HEK293T (cell line): ENCODE measurements around the gene AXL.
"Not testable (repeated sequence)": the region's sequence is repeated elsewhere in the genome, so short reads cannot be mapped to it uniquely, and the experiment has no call there.

Experiments used
- CTCF ChIA-PET: fragments of 350-600 bp; formaldehyde crosslinking; extraction: SDS; loops from one replicate; lab custom pipeline; 2021; ENCODE audit warnings: antibody characterized with exemption, inconsistent platforms; lab: Yijun Ruan, JAX
- POLR2A ChIA-PET: fragments of 350-600 bp; formaldehyde crosslinking; extraction: SDS; loops from one replicate; lab custom pipeline; 2020; ENCODE audit warnings: antibody characterized with exemption, inconsistent platforms; lab: Yijun Ruan, JAX
- DNase-seq: peaks from one replicate; pipeline ENCODE4 v3.0.0; 2012; ENCODE audit warnings: mixed read lengths; ENCODE audit errors: extremely low spot score
- ARNT ChIP-seq: fragments of 450-650 bp; IDR thresholded peaks from 2 replicates; pipeline ENCODE4 v1.6.1; 2017; ENCODE audit warnings: mild to moderate bottlenecking
- BHLHE40 ChIP-seq: fragments of 450-650 bp; IDR thresholded peaks from 2 replicates; pipeline ENCODE4 v1.6.1; 2016; ENCODE audit warnings: mild to moderate bottlenecking, moderate library complexity, borderline replicate concordance
- CTBP1 ChIP-seq: fragments of 450-650 bp; IDR thresholded peaks from 2 replicates; pipeline ENCODE4 v1.6.1; 2016; ENCODE audit warnings: borderline replicate concordance
- ELF4 ChIP-seq: fragments of 450-650 bp; IDR thresholded peaks from 2 replicates; pipeline ENCODE4 v1.6.1; 2017; ENCODE audit warnings: antibody characterized with exemption
- FOXA1 ChIP-seq: fragments of 450-650 bp; IDR thresholded peaks from 2 replicates; pipeline ENCODE4 v1.6.1; 2016; ENCODE audit warnings: mild to moderate bottlenecking
- FOXK2 ChIP-seq: fragments of 450-650 bp; IDR thresholded peaks from 2 replicates; pipeline ENCODE4 v1.6.1; 2016; ENCODE audit warnings: mild to moderate bottlenecking
- FOXM1 ChIP-seq: fragments of 450-650 bp; IDR thresholded peaks from 2 replicates; pipeline ENCODE4 v1.6.1; 2017; ENCODE audit warnings: mild to moderate bottlenecking, borderline replicate concordance
- HDGF ChIP-seq: fragments of 450-650 bp; IDR thresholded peaks from 2 replicates; pipeline ENCODE4 v1.6.1; 2017; ENCODE audit warnings: antibody characterized with exemption, borderline replicate concordance
- L3MBTL2 ChIP-seq: fragments of 450-650 bp; conservative IDR thresholded peaks from 2 replicates; pipeline ENCODE4 v1.6.1; 2016; ENCODE audit warnings: mild to moderate bottlenecking
- LEF1 ChIP-seq: fragments of 450-650 bp; IDR thresholded peaks from 2 replicates; pipeline ENCODE4 v1.6.1; 2017; ENCODE audit warnings: mild to moderate bottlenecking, borderline replicate concordance
- NFRKB ChIP-seq: fragments of 450-650 bp; IDR thresholded peaks from 2 replicates; pipeline ENCODE4 v1.6.1; 2016; ENCODE audit warnings: mild to moderate bottlenecking, moderate library complexity
- SP1 ChIP-seq: fragments of 450-650 bp; IDR thresholded peaks from 2 replicates; pipeline ENCODE4 v1.6.1; 2017
- SUZ12 ChIP-seq: fragments of 450-650 bp; IDR thresholded peaks from 2 replicates; pipeline ENCODE4 v1.6.1; 2016; ENCODE audit warnings: mild to moderate bottlenecking
- TARDBP ChIP-seq: fragments of 450-650 bp; IDR thresholded peaks from 2 replicates; pipeline ENCODE4 v1.6.1; 2016
- ZNF384 ChIP-seq: fragments of 450-650 bp; IDR thresholded peaks from 2 replicates; pipeline ENCODE4 v1.6.1; 2016
- TF ChIP-seq, protein P1 (sequence below): fragments of 450-650 bp; IDR thresholded peaks from 2 replicates; pipeline ENCODE4 v1.6.1; 2016

AXL gene

DNA sequence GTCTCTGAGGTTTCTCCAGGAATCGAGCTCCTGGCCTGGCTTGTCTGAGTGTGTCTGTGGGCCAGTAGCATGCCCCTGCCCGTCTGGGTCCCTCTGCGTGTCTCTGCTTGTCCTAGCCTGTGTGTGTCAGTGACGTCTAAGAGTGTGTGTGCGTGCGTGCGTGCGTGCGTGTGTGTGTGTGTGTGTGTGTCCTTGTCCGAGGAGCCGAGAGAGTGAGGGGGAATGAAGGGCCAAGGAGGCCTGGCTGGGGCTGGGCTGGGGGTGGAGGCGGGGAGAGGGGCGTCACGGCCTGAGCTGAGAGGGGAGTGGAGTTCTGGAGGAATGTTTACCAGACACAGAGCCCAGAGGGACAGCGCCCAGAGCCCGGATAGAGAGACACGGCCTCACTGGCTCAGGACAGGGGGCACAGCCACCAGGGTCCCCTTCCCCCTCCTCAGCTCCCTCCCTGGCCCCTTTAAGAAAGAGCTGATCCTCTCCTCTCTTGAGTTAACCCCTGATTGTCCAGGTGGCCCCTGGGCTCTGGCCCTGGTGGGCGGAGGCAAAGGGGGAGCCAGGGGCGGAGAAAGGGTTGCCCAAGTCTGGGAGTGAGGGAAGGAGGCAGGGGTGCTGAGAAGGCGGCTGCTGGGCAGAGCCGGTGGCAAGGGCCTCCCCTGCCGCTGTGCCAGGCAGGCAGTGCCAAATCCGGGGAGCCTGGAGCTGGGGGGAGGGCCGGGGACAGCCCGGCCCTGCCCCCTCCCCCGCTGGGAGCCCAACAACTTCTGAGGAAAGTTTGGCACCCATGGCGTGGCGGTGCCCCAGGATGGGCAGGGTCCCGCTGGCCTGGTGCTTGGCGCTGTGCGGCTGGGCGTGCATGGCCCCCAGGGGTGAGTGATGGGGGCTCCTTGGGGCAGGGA lies at the start of gene AXL:
AXL (plus strand) TSS at position 609 of the 893 bp plus-strand sequence; CDS start at position 779, 170 bp downstream.
- ChIA-PET POLR2A (interaction anchor here (1.0 kb wide), 1 partner anchor 44 kb away, joined by 3 read pairs; no protein-coding TSS in a partner anchor), CTCF (interaction anchor here (1.0 kb wide), 1 partner anchor 14 kb away, joined by 5 read pairs; no protein-coding TSS in a partner anchor)
- no peak for TF ChIP-seq NFRKB
- no peak for TF ChIP-seq FOXA1
- no peak for TF ChIP-seq ZNF384
- TF ChIP-seq FOXK2: no peak
- no peak for TF ChIP-seq TARDBP
- no peak for TF ChIP-seq ELF4
- no peak for TF ChIP-seq BHLHE40
- no peak for TF ChIP-seq SUZ12
- no peak for TF ChIP-seq LEF1
- TF ChIP-seq L3MBTL2: no peak
- TF ChIP-seq ARNT: no peak
- TF ChIP-seq SP1: no peak

DNA sequence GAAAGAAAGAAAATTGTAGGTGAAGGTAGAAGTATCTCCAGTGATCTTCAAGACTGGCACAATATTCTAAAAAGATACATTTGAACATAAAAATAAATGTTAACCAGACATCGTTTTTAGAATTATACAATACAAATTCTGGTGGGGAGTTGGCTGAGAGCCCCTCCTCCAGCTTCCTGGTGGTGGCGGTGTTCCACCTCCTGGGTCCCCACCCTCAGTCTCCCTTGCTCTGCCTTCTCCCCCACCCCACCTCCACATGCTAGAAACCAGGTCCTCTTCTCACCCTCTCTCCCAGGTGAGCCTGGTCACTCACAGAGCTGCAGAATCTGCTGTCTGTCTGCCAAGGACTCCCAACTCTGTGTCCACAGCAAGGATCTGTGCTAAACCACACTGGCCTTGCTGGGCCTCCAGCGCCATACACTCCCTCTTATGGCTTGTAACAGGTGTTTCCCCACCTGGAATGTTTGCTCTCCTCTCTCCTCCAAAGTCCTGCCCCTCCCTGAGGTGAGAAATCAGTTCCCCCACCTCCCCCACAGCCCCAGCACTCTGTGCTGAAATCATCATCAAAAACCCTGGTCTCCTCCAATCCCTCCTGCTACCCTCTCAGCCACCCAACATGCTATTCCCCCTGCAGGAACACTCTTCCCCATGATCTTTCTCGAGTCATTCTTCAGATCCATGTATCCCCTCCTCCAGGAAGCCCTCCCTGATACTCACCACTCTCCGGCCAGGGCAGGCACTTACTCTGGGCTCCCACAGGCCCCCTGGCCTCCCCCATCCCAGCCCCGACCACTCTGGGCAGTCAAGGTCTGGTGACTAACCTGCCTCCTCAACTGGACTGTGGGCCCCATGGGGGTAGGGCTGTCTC lies 46.5 kb upstream of the AXL start:
- ChIA-PET POLR2A (interaction anchor here (1.5 kb wide), 1 partner anchor 91 kb away, joined by 4 read pairs; no protein-coding TSS in a partner anchor), CTCF (interaction anchor here (0.6 kb wide), 2 partner anchors 31 to 455 kb away, joined by 3 to 5 read pairs; no protein-coding TSS in a partner anchor)
- TF ChIP-seq SP1 (no peak), ELF4 (no peak), BHLHE40 (no peak), ZNF384 (no peak), SUZ12 (no peak), HDGF (no peak), NFRKB (no peak), FOXM1 (no peak), FOXA1 (no peak), CTBP1 (no peak), L3MBTL2 (no peak), TARDBP (no peak), ARNT (no peak), FOXK2 (no peak), LEF1 (no peak)
- TF ChIP-seq, protein P1, sequence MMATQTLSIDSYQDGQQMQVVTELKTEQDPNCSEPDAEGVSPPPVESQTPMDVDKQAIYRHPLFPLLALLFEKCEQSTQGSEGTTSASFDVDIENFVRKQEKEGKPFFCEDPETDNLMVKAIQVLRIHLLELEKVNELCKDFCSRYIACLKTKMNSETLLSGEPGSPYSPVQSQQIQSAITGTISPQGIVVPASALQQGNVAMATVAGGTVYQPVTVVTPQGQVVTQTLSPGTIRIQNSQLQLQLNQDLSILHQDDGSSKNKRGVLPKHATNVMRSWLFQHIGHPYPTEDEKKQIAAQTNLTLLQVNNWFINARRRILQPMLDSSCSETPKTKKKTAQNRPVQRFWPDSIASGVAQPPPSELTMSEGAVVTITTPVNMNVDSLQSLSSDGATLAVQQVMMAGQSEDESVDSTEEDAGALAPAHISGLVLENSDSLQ: no peak
- DNase-seq: no peak

More for the DNA sequence above, at the start of gene AXL:
- DNase-seq: no peak

DNA sequence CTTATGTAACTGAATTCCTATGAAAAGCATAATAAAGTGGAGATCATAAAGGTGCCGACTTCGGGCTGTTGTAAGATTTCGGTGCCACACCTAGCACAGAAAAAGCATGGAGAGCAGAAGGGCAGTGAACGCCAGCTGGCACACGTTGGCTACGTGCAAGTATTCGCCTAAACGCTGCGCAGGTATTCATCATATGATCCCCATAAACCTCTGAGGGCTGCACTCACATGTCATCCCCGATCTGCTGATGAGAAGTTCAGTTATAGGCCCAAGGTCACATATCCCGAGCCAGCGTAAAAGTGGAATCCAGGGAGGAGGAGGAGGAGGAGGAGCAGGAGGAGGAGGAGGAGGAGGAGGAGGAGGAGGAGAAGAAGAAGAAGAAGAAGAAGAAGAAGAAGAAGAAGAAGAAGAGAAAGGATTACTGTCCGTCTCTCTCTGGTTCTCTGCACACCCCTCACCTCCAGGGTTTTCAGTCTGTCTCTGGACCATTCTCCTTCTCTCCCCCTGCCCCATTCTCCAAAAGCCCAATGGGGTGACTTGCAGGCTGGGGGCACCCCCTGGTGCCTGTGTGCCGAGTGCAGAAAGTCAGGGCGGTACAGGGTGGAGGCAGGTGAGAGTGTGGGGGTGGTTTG lies 44.6 kb upstream of the AXL start:
- ChIA-PET POLR2A (interaction anchor here (1.5 kb wide), 1 partner anchor 89 kb away, joined by 4 read pairs; no protein-coding TSS in a partner anchor), CTCF (interaction anchor here (0.5 kb wide), 1 partner anchor 15 kb away, joined by 3 read pairs; no protein-coding TSS in a partner anchor)
- TF ChIP-seq CTBP1: no peak
- no peak for TF ChIP-seq FOXK2
- no peak for TF ChIP-seq NFRKB
- TF ChIP-seq L3MBTL2: no peak
- TF ChIP-seq SP1: no peak
- no peak for TF ChIP-seq ZNF384
- TF ChIP-seq FOXA1: no peak
- TF ChIP-seq, protein P1: no peak
- TF ChIP-seq HDGF: no peak
- TF ChIP-seq BHLHE40: no peak
- no peak for TF ChIP-seq ARNT
- TF ChIP-seq SUZ12: no peak
- TF ChIP-seq FOXM1: no peak
- TF ChIP-seq TARDBP: no peak
- no peak for DNase-seq

- DNase-seq: no peak
- TF ChIP-seq ELF4 (no peak), ARNT (no peak), TARDBP (no peak), FOXA1 (no peak), LEF1 (no peak), SP1 (no peak), NFRKB (no peak), CTBP1 (no peak), BHLHE40 (no peak), FOXM1 (no peak), FOXK2 (no peak), ZNF384 (no peak), HDGF (no peak), SUZ12 (no peak), L3MBTL2 (no peak)
- TF ChIP-seq, protein P1: no peak
- ChIA-PET CTCF (no interaction called here), POLR2A (interaction anchor here (0.6 to 0.9 kb wide), 2 partner anchors 111 to 263 kb away, joined by 3 read pairs; partner anchors contain the start of gene DMAC2)
Observed at GRCh38 chr19:41175801-41176777, 42.9 kb upstream of the AXL start.

- DNase-seq, CTCF ChIA-PET, POLR2A ChIA-PET: not testable (repeated sequence)
Observed at GRCh38 chr19:41180173-41180572, 38.9 kb upstream of the AXL start.
